IPS-NIHi11 (cell line): Measurements from ENCODE around the gene PRKCA.
"Not testable (repeated sequence)": the region's sequence is repeated elsewhere in the genome, so short reads cannot be mapped to it uniquely, and the experiment has no call there.

Experiments used
- DNase-seq: peaks from one replicate; pipeline ENCODE4 v3.0.0; 2012; ENCODE audit warnings: mixed read lengths, low spot score

PRKCA gene

GRCh38 chr17:66489576-66489975, 187.2 kb downstream of the PRKCA start:
- not testable (repeated sequence) for DNase-seq

- no peak for DNase-seq
These were observed 188.8 kb downstream of the PRKCA start for GRCh38 chr17:66491213-66491612.

GRCh38 chr17:66491665-66492064, 189.3 kb downstream of the PRKCA start:
- no peak for DNase-seq

- no peak for DNase-seq
These were observed 189.7 kb downstream of the PRKCA start for GRCh38 chr17:66492080-66492479.

DNA sequence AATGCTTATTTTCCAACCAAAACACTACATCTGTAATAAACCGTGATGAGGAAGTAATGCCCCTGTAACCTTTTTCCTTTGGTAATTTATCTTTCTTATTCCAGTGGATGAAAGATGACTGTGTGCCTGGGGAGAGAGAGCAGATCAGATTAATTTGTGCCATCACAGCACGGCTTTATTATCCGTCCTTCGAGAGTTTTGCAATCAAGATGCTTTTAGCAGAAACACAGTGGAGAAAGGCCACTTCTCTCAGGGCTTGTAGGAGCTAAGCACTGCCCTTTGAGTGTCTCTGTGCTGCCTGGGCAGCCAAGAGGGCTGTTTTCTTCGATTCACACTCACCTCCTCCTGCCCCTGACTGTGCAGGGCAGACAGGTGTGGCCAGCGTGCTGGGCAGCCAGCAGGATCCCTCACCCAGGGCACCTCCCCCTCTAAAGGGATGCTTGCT, 190.2 kb downstream of the PRKCA start:
- DNase-seq = no peak

DNA sequence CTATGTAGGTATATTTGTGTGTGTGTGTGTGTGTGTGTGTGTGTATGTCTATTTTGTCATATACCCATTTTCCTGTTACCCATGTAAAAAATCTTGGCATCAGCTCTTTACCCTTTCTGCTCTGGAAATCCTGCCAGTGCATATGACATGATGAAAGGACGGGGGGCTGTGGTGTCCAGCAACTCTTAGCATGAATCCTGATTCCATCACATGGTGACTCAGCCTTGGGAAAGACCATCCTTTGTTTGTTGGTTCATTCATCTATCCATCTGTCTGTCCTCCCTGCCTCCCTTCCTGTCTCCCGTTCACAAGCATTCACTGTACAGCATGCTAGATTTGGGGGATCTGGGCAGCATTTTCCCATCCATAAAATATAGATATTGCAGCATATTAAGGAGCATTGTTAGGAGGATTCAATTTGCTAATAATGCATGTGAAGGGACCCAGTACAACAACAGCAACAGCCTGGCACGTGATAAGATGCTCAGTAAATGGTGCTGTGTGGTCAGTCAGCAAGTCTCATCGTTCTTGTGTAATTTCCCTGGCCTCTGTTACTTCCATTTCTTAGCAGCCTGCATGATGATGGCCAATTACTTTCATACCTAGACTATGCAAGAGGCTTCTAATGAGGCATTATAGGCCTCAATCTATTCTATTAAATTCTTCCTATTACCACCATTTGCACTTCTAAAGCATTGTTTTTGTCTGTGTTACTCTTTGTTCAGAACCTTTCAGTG, 191.0 kb downstream of the PRKCA start:
- DNase-seq = no peak

DNA sequence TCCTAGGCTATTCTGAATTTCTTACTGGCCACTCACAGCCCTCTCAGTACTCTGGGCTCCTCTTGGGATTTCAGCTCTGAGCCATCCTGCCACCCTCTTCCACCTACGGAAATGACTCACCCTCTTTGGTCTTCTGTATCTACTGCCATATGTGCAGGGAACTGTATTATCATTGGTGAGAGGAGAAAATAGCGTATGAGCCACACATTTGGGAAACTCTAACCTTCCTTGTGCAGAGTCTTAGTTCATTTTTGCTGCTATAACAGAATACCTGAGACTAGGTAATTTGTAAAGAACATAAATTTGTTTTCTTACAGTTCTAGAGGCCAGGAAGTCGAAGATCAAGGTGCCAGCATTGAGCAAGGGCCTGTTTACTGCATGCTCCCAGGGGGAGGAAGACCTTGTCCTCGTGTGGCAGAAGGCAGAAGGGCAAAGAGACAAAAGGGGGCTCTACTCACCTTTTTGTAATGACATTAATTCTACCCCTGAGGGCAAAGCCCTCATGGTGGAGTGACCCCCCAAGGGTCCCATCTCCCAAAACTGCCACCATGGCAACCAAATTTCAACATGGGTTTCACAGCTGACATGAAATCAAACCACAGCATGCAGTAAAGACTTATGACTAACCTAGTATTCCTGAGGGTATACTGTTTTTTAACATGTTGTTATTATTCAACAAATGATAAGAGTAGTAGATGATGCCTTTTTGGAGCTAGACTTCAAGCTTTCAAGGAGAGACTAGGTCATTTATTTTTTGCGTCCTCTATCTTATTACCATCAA, 191.8 kb downstream of the PRKCA start:
- DNase-seq = no peak

GRCh38 chr17:66495035-66495434, 192.6 kb downstream of the PRKCA start:
- DNase-seq = no peak

DNA sequence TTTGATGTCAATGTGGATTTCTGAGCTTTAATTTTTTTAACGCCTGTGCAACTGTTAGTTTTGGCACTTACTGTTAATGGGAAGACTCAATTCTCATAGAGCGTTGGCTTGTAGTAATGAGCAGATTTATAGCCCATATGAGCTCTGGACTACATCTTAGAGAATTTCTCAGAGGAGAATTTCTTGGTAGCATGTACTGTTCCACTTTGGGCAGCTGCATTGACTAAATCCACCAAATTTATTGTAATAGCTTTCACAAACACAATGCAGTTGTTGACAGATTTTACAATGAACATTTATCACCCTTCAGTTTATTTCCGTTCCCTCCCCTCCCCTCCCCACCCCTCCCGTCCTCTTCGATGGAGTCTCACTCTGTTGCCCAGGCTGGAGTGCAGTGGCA, 193.9 kb downstream of the PRKCA start:
- DNase-seq = no peak

- no peak for DNase-seq
These were observed 196.2 kb downstream of the PRKCA start for GRCh38 chr17:66498580-66498979.

GRCh38 chr17:66506641-66507040, 204.2 kb downstream of the PRKCA start:
- no peak for DNase-seq

- peak; percentile 38 for DNase-seq
These were observed 204.9 kb downstream of the PRKCA start for GRCh38 chr17:66507103-66507923.

GRCh38 chr17:66507982-66508760, 205.8 kb downstream of the PRKCA start:
- DNase-seq = no peak

- DNase-seq = no peak
These were observed 206.8 kb downstream of the PRKCA start for GRCh38 chr17:66508896-66509844.

DNA sequence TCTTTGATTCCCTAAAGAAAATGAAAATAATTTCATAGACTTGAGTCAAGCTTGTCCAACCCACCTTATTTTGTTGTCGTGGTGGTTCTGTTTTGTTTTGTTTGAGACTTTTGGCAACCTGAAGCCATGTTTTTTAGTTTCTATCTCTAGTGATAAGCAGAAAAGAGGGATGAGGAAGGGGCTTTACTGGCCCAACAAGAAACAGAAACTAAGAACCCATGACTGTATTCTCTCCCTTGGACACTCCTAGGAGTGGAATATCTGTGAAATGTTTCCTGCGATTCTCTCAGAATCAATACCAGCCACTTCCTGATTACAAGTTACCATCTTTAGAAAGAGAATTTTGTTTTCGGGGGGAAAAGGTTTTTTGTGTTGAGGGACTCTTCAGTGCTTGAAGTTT, 207.5 kb downstream of the PRKCA start:
- DNase-seq = no peak

GRCh38 chr17:66511135-66511534, 208.7 kb downstream of the PRKCA start:
- no peak for DNase-seq

DNA sequence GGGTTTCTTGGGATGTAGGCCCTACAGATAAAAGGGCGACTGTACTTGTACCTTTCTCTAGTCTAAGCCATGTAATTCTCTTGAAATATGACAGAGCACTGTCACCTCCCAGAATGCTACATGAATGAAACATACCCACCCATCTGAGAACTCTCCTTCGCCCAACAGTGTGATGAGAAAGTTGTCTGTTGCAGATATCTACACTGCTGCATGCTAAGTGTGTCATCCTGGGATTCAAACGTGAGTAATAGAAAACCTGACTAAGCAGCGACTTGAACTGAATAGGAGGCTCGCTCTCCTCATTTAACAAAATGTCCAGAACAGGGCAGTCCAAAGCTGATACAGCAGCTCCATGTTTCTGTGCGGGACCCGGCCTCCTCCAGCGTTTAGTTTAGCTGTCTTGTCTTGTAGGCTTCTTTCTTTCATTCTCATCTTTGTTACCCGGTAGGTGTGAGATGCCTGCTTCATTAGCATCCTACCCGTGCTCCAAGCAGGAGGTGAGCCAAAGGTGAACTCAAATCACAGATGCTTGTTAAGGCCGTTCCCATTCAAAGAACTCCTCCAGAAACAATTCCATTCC, 211.9 kb downstream of the PRKCA start:
- DNase-seq = no peak

DNA sequence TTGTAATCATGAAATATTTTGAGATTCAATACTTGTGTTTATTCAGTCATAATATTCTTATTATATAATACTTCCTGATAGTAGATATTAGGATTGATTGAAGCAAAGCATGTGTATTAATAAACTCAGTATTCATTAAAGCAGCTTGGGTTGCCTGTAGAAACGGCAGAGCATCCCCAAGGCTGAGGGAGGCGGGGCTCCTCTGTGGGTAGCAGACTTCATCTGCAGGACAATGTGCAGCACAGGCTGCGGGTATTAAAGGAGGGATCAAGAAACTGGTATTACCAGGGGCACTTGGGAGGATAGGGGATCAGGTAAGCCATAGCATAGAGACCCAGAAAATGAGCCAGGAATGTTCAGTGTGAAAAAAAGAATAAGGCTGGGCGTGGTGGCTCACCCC, 213.6 kb downstream of the PRKCA start:
- DNase-seq = peak; percentile 33

- no peak for DNase-seq
These were observed 215.1 kb downstream of the PRKCA start for GRCh38 chr17:66517336-66518009.

GRCh38 chr17:66518108-66518507, 215.7 kb downstream of the PRKCA start:
- no peak for DNase-seq
